Aortic smooth muscle cell (primary cell): ENCODE results near the gene ERBB3. TPM values are rescaled to one million over a fixed set of nuclear protein-coding genes. Genes with fewer than 3 reads are reported as not detected.

Experiments
- total RNA-seq: library from RNA; depleted of rRNA; stranded (reverse); fragments of >200 nt; gene quantifications from 2 replicates; pipeline ENCODE4 v1.2.3, GENCODE V29; 2014

Gene ERBB3
- 0.19 and 3.6 TPM in 2 replicates for total RNA-seq

DNA sequence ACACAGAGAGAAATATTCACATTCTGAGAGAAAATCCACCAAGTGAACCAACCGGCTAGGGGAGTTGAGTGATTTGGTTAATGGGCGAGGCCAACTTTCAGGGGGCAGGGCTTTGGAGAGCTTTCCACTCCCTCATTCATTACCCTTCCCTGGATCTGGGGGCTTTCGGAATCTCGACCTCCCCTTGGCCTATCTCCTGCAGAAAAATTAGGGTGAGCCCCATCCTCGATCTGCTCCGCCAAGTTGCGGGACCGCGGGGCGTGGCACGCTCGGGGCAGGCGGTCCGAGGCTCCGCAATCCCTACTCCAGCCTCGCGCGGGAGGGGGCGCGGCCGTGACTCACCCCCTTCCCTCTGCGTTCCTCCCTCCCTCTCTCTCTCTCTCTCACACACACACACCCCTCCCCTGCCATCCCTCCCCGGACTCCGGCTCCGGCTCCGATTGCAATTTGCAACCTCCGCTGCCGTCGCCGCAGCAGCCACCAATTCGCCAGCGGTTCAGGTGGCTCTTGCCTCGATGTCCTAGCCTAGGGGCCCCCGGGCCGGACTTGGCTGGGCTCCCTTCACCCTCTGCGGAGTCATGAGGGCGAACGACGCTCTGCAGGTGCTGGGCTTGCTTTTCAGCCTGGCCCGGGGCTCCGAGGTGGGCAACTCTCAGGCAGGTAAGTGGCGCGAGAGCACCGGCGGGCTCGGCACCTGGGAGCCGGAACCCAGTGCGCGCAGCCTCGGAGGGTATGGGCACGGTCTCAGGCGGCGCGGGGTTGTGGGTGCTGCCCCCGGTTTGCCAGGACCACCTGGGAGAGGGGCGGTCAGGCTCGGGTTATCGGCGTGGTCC lies at the start of gene ERBB3:
Gene ERBB3, plus strand, starts transcription at position 443 of the 833 bp plus-strand sequence. Its CDS starts 136 bp downstream, at position 579.

DNA sequence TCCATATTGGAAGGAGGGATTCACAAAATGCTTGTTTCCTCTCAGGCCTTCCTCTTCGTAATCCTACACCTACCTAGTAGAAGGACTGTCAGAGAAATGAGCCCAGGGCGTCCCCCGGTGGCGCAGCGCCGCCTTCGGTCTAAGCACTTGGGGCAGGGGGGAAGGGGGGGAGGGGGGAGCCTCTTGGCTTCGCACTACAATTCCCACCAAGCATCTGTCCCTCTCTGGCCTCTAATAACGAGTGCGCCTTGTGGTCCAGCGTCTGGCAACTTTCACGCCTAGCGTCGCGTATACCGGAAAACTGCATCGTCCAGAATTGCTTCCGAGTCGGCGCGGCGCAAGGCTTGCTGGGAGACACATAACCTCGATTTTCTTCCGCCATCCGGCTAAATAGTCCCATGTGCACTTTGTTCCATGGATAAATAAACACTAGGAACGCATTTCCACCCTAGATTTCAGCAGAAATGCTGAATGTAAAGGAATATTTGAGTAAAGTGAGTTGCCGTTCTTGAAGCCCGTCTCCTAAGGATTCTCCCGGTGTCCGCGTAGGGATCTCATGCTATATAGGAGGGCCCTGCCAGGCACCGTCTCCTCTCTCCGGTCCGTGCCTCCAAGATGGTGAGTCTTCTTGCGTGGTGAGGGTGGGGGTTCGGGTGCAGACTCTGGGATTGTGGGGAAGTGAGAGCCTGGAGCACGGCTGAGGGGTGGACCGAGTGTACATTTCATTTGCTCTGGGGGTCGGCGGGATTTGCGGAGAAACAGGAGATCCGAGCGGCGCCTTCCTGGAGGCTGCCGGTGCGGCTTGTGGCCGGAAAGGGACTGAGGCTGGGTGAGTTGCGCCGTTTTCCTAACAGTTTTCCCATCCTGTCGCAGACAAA lies 38.2 kb upstream of the ERBB3 start, which contains the start of gene RPS26:
Gene RPS26, plus strand, starts transcription at position 367 of the 878 bp plus-strand sequence. Its CDS starts 249 bp downstream, at position 616.

DNA sequence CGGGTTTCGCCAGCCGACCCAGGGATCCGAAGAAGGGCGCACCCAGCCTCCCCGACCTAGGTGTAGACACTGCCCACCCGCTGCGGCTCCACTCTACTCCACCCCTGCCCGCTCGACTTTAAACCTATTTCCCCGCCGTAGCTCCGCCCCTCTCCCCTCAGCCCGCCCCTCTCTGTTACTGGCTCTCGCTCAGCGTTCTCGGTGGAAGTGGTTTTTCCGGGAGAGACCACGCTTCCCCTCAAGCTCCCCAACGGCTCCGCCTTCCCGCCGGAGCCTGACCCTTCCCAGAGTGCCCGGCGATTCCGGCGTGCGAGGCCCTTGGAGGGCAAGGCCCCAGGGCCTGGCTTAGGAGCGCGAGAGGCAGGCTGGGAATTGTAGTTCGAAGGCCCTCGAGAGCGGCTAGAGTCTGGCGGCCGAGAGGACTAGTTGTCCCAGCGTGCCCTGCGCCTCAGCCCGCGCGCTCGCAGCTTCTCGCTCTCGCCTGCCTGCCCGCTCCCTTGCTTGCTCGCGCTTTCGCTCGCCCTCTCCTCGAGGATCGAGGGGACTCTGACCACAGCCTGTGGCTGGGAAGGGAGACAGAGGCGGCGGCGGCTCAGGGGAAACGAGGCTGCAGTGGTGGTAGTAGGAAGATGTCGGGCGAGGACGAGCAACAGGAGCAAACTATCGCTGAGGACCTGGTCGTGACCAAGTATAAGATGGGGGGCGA lies 24.3 kb downstream of the ERBB3 start, which contains the start of gene PA2G4:
Gene PA2G4, plus strand, starts transcription at position 451 of the 706 bp plus-strand sequence. Its CDS starts 179 bp downstream, at position 630.

DNA sequence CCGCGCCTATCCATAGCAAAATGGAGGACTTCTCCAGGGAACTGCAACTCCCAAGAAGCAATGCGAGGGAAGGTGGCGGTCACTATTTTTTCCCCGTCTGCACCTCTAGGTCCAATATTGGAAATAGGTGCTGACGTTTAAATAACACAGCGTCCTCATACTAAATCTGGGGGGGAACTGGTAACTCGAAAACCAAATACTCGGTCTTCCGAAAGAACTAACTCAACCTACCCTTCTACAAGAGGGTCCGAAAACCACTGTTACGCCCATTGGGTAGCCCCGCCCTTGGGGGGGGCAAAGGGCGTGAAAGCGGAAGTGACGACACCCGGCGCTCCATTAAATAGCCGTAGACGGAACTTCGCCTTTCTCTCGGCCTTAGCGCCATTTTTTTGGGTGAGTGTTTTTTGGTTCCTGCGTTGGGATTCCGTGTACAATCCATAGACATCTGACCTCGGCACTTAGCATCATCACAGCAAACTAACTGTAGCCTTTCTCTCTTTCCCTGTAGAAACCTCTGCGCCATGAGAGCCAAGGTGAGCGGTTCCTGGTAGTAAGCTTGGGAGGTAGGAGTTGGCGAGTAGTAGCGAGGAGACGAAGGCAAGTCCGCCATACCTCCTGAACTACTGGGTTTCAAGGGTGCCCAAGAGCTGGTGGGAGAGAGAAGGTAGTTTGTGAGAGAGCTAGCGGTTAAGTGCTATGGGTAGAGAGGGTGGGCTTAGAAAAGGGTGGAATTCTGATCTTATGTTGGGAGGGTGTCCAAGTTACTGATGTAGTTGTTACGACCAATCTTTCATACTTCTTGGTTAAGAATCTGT lies 36.5 kb downstream of the ERBB3 start, which contains the start of gene RPL41:
Gene RPL41, plus strand, starts transcription at position 367 of the 815 bp plus-strand sequence.

DNA sequence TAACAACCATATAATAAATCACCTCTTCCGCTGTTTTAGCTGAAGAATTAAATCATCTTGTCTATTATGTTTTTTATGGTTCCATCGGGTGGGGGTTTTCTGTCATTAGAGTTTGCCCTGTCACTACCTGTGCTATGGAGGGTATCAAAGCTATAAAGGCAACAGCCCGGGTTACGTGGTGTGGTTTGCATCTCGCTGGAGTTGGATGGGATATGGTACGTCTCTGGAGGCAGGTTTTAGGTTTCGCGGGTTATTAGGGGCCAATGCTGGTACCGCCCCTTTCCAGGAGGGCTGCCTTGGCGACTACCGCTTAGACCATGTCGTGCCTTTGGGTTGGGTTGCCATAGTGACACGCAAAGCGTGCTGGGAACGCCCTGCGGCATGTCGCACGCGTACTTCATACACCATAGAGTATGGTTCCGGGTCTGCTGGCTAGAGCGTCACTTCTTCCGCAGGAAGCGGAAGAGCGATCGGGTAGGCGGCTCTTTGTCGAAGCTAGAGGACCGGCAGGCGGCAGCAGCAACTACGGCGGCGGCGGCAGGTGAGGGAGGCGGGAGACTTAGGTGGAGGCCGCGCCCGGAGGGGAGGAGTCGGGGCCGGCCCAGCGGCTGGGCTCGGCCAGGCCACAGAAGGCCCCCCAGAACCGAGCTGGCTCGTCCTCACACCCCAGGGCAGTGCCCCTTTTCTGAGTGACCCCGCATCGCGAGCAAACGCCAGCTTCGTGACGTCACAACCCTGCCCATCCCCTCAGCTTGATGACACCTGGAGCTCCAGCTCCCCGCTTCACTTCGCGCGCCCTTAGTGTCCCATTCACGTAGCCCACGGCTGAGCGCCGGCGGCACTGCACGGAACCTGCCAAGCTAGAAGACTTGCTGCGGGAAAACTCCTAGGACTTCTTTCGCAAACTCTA lies 38.1 kb downstream of the ERBB3 start, which contains the start of gene ZC3H10:
Gene ZC3H10, plus strand, starts transcription at position 489 of the 910 bp plus-strand sequence. CDS start 2,297 bp downstream, outside the sequence.

DNA sequence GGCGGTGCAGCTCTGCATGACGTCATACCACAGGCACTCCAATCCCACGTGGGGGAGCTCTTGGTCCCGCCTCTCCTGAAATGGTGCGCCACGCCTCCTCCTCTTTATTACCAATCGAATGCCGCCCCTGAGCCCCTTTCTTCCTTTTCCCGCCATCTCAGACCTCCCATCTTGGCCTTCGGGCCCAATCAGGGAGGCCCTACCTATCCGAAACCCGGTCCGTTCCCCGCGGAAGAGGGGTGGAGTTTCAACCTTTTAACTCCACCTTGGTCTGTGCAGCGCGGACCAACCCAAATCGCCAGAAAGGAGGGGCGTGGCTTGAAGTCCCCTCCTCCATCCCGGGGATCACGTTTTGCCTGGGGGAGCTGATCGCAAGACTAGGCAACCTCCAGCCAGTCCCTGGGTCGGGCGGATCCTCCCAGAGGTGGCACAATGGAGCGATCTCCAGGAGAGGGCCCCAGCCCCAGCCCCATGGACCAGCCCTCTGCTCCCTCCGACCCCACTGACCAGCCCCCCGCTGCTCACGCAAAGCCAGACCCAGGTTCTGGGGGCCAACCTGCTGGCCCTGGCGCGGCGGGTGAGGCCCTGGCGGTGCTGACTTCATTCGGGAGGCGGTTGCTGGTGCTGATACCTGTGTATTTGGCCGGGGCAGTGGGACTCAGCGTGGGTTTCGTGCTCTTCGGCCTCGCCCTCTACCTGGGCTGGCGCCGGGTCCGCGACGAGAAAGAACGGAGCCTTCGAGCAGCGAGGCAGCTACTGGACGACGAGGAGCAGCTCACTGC lies 48.1 kb downstream of the ERBB3 start, which contains the start of gene ESYT1:
Gene ESYT1, plus strand, starts transcription at position 380 of the 782 bp plus-strand sequence. Its CDS starts 53 bp downstream, at position 433.

DNA sequence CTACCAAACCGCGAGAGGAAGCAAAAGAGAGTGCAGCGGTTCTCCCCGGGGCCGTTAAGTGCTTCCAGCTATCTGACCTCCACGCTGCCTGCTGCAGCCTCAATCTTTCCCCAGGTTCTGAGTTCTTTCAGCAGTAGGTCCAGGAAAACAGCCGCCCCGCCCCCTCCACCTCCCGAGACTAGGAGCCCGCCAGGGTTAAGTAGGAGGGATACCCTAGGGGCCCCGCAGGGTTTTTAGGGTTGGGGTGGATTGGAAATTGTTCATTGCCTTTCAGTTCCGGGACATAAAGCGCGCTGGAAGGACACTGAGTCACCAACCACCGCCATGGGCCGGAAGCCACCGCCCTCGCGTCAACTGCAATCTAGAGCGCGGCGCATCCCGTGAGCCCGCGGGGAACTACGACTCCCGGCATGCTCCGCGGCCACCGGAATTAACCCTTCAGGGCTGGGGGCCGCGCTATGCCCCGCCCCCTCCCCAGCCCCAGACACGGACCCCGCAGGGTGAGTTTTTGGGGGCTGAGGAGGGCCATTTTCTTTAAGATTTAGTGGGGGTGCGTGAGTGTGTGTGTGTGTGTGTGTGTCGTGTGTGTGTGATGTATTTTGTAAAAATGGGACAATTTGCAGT lies 72.3 kb downstream of the ERBB3 start, which contains the start of gene MYL6B:
Gene MYL6B, plus strand, starts transcription at position 456 of the 624 bp plus-strand sequence. CDS start 1,332 bp downstream, outside the sequence.

Other genes with a start within 250 kb of the ERBB3 start
- gene MMP19, start 237.2 kb upstream of the ERBB3 start, total RNA-seq: 6.7 and 11.0 TPM in 2 replicates
- gene PYM1, start 152.3 kb upstream of the ERBB3 start, total RNA-seq: 37.4 and 38.1 TPM in 2 replicates
- gene DGKA, start 149.0 kb upstream of the ERBB3 start, total RNA-seq: 47.6 and 81.6 TPM in 2 replicates
- gene PMEL, start 114.1 kb upstream of the ERBB3 start, total RNA-seq: 0.26 and 1.2 TPM in 2 replicates
- 14.1 and 27.6 TPM in 2 replicates for gene CDK2, start 113.3 kb upstream of the ERBB3 start, total RNA-seq
- 40.0 and 62.2 TPM in 2 replicates for gene RAB5B, start 106.1 kb upstream of the ERBB3 start, total RNA-seq
- gene SUOX, start 82.9 kb upstream of the ERBB3 start, total RNA-seq: 9.2 and 12.0 TPM in 2 replicates
- 1.1 and 2.5 TPM in 2 replicates for gene IKZF4, start 59.1 kb upstream of the ERBB3 start, total RNA-seq
- gene RPS26, start 38.2 kb upstream of the ERBB3 start, total RNA-seq: 63.3 and 80.3 TPM in 2 replicates
- 129 and 141 TPM in 2 replicates for gene PA2G4, start 24.4 kb downstream of the ERBB3 start, total RNA-seq
- 3,729 and 3,955 TPM in 2 replicates for gene RPL41, start 36.5 kb downstream of the ERBB3 start, total RNA-seq
- gene ZC3H10, start 38.1 kb downstream of the ERBB3 start, total RNA-seq: 6.8 and 7.9 TPM in 2 replicates
- gene ESYT1, start 48.1 kb downstream of the ERBB3 start, total RNA-seq: 209 and 236 TPM in 2 replicates
- gene MYL6B, start 72.4 kb downstream of the ERBB3 start, total RNA-seq: 93.8 and 98.2 TPM in 2 replicates
- gene MYL6, start 78.2 kb downstream of the ERBB3 start, total RNA-seq: 3,015 and 3,100 TPM in 2 replicates
- 47.4 and 50.4 TPM in 2 replicates for gene SMARCC2, start 109.3 kb downstream of the ERBB3 start, total RNA-seq
- 109 and 127 TPM in 2 replicates for gene RNF41, start 141.8 kb downstream of the ERBB3 start, total RNA-seq
- 31.9 and 33.2 TPM in 2 replicates for gene NABP2, start 144.2 kb downstream of the ERBB3 start, total RNA-seq
- gene SLC39A5, start 149.9 kb downstream of the ERBB3 start, total RNA-seq: 0.25 TPM in 1 of 2 replicates, not detected in the other
- 16.8 and 18.5 TPM in 2 replicates for gene ANKRD52, start 178.2 kb downstream of the ERBB3 start, total RNA-seq
- gene COQ10A, start 186.8 kb downstream of the ERBB3 start, total RNA-seq: 8.6 TPM in 2 replicates
- gene CS, start 220.2 kb downstream of the ERBB3 start, total RNA-seq: 82.7 and 94.0 TPM in 2 replicates
- gene CNPY2, start 235.8 kb downstream of the ERBB3 start, total RNA-seq: 78.8 and 85.5 TPM in 2 replicates